ENCODE data around the gene SNX4. TPM values are rescaled to one million over a fixed set of nuclear protein-coding genes. Genes with fewer than 3 reads are reported as not detected.

SNX4 gene
- total RNA-seq, 1 donor from 2014 or later: 41.4 TPM

DNA sequence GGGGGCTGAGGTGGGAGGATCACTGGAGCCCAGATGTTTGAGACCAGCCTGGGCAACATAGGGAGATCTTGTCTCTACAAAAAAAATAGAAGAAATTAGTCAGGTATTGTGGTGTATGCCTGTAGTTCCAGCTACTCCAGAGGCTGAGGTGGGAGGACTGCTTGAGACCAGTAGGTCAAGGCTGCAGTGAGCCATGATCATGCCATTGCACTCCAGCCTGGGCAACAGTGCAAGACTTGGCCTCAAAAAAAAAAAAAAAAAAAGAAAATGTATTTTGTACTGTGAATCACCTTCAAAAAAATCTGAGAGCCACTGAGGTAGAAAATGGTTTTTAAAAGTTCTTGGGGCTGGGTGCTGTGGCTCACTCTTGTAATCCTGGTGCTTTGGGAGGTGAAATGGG, 4.6 kb downstream of the SNX4 start:
- H3K27ac ChIP-seq: no peak overlapping the region
- H3K36me3 ChIP-seq: peaks cover 21% of the 10 kb centered on the region
- no peak overlapping the region for H3K4me3 ChIP-seq
- intact Hi-C loops (cut with DNase I): no loop called here
- H3K9me3 ChIP-seq: no peaks in the 10 kb centered on the region
- H3K4me1 ChIP-seq: peaks cover 23% of the 10 kb centered on the region
- DNase-seq (no peak), ATAC-seq (no peak)
- H3K27me3 ChIP-seq: no peaks in the 10 kb centered on the region
- TF ChIP-seq, protein P1, sequence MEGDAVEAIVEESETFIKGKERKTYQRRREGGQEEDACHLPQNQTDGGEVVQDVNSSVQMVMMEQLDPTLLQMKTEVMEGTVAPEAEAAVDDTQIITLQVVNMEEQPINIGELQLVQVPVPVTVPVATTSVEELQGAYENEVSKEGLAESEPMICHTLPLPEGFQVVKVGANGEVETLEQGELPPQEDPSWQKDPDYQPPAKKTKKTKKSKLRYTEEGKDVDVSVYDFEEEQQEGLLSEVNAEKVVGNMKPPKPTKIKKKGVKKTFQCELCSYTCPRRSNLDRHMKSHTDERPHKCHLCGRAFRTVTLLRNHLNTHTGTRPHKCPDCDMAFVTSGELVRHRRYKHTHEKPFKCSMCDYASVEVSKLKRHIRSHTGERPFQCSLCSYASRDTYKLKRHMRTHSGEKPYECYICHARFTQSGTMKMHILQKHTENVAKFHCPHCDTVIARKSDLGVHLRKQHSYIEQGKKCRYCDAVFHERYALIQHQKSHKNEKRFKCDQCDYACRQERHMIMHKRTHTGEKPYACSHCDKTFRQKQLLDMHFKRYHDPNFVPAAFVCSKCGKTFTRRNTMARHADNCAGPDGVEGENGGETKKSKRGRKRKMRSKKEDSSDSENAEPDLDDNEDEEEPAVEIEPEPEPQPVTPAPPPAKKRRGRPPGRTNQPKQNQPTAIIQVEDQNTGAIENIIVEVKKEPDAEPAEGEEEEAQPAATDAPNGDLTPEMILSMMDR (IDR thresholded peaks at IDR 0.05): no peak

DNA sequence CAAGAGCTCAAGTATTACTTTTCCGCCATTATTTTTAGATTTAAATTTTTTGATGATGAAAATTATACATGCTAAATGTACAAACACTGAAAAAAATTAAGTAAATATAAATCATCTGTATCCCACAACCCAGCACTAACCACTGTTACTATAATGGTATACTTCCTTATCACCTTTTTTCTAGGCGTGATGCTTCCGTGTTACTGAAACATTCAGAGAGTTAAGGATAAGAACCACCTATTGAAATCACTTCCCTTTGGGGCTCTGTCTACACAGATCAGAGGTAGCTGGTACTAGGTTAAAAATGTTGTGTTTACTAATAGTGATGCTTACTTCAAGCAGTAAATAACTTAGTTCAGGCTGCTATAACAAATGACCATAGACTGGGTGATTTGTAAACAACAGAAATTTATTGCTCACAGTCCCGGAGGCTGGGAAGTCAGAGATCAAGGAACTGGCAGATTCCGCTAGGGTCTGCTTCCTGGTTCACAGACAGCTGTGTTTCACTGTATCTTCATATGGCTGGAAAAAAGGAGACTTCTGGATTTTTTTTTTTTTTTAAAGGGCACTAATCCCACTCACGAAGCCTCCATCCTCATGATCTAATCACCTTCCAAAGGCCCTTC, 6.4 kb downstream of the SNX4 start:
- Histone ChIP-seq H3K36me3 (peaks cover 21% of the 10 kb centered on the region), H3K9me3 (no peaks in the 10 kb centered on the region), H3K27me3 (no peaks in the 10 kb centered on the region), H3K27ac (no peak overlapping the region), H3K4me3 (no peak overlapping the region), H3K4me1 (peaks cover 13% of the 10 kb centered on the region)
- DNase-seq: no peak
- TF ChIP-seq, protein P1 (IDR thresholded peaks at IDR 0.05): no peak
- intact Hi-C loops (cut with DNase I): no loop called here
- no peak for ATAC-seq

DNA sequence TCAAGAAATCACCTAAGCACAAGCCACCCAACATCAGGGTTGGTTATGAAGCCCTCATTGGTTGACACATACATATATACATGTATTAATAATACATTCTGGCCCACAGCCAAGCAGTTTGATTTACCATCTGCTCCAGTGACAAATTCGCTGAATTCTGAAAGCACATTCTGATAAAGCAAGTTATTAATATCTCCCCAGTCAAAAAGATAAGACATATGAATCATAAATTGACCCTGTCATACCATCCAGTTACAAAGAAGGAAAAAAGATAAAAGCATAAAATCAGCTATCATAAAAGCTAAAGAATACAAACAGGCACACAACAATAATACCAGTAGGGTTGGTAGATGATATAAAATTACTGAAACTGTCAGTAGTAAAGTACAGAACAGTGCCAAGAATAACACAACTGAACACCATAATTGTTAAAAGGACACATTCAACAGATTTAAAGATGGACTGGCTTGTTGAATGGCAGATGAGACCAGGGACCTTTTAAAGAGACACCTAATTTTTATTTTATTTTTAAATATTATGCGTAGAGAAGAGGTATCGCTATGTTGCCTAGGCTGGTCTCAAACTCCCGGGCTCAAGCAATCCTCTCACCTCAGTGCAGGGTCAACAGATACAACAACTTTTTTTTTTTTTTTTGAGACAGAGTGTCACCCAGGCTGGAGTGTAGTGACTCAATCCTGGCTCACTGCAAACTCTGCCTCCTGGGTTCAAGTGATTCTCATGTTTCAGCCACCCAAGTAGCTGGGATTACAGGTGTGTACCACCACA, 7.7 kb downstream of the SNX4 start:
- H3K36me3 ChIP-seq: peaks cover 15% of the 10 kb centered on the region
- H3K4me3 ChIP-seq: no peak overlapping the region
- no peaks in the 10 kb centered on the region for H3K27me3 ChIP-seq
- no peak for ATAC-seq
- intact Hi-C loops (cut with DNase I): no loop called here
- no peaks in the 10 kb centered on the region for H3K9me3 ChIP-seq
- no peak for DNase-seq
- no peak overlapping the region for H3K27ac ChIP-seq
- TF ChIP-seq, protein P1 (IDR thresholded peaks at IDR 0.05): no peak
- H3K4me1 ChIP-seq: peaks cover 8% of the 10 kb centered on the region

DNA sequence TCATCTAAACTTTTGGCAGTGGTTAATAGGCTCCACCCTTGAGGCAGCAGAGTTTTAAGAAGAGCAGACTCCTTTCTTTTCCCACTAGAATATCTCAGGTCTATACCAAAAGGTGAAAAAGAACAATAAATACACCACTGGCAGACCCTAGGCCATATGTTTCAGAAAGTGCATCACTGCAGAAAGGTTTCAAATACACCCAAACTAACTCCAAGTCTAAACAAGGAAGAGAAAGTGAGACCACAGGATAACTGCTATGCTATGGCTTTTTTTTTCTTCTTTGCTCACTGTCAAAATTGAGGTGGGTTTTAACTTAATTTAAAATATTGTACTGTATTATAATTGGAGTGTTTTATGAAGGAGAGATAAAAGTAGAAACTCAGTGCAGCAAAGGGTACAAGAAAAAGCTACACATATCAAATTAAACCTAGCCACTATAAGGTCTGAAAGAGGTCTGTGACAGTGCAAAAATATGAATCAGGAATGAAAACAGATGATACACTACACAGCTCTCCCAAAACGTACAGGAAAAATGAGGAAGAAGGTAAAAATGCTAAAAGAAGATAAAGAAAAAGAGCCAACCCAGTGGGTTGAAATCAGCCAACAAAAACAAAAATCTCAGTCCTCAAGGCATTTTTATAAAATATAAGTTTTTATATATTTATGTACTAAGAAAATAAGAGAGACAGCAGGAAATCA, 8.4 kb downstream of the SNX4 start:
- no peak for ATAC-seq

DNA sequence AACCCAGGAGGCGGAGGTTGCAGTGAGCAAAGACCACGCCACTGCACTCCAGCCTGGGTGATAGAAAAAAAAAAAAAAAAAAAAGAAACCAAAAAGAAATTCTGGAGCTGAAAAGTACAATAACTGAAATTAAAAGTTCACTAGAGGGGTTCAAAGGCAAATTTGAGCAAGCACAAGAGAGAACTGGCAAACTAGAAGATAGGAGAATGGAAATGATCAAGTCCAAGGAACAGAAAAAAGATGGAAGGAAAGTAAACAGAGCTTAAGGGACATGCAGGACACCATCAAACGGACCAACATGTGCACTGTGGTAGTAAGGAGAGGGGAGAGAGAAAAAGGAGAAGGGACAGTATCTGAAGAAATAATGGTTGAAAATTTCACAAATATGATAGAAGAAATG, 12.9 kb downstream of the SNX4 start:
- peaks cover 38% of the 10 kb centered on the region for H3K36me3 ChIP-seq
- no peak for DNase-seq
- no peaks in the 10 kb centered on the region for H3K9me3 ChIP-seq
- TF ChIP-seq, protein P1 (IDR thresholded peaks at IDR 0.05): no peak
- H3K4me3 ChIP-seq: no peak overlapping the region
- no peak overlapping the region for H3K27ac ChIP-seq
- peaks cover 4% of the 10 kb centered on the region for H3K4me1 ChIP-seq
- no peaks in the 10 kb centered on the region for H3K27me3 ChIP-seq
- ATAC-seq: no peak
- intact Hi-C loops (cut with DNase I): no loop called here

More for the DNA sequence above, 8.4 kb downstream of the SNX4 start:
- intact Hi-C loops (cut with DNase I): no loop called here
- Histone ChIP-seq H3K36me3 (peaks cover 19% of the 10 kb centered on the region), H3K9me3 (no peaks in the 10 kb centered on the region), H3K4me3 (no peak overlapping the region), H3K4me1 (peaks cover 8% of the 10 kb centered on the region), H3K27me3 (no peaks in the 10 kb centered on the region), H3K27ac (no peak overlapping the region)
- TF ChIP-seq, protein P1 (IDR thresholded peaks at IDR 0.05): no peak
- DNase-seq: no peak

All from upper lobe of right lung (tissue), 1 donor.